HG03095 (cell line): ENCODE data around the gene ZCCHC14.
"Not testable (repeated sequence)": the region's sequence is repeated elsewhere in the genome, so short reads cannot be mapped to it uniquely, and the experiment has no call there.

Source experiments
- ATAC-seq: cut with Tn5 transposase; IDR thresholded peaks from one replicate; pipeline ENCODE4 v1.9.1; 2021; ENCODE audit warnings: moderate library complexity; ENCODE audit not compliant: unreplicated experiment

The ZCCHC14 gene

DNA sequence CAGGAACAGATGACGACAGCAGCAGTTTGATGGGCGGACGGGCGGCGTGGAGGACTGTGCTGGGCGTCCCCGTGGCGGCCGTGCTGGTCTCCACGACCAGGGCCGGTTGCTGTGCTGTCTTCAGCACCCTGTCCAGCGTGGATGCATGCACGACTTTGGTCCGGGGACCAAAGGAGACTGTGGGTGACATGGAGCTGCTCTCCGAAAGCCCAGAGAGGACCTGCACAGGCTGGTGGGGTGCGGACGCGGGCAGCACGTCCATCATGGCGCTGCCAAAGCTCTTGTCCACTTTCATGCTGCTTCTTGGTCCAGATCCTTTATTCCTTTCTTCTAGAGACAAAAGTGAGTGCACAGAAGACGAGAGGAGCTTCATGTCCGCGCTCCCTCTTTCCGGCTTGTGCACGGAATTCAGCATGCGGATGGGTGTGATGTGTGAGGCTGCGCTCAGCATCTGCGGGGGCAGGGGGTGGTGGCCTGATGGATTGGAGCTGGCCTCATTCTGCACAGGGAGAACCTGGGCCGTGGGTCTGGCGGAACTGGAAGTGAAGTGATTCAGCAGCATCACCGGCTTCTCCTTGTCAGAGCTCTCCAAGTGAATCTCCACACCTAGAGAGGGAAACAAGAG, 80.3 kb downstream of the ZCCHC14 start:
- no peak for ATAC-seq

DNA sequence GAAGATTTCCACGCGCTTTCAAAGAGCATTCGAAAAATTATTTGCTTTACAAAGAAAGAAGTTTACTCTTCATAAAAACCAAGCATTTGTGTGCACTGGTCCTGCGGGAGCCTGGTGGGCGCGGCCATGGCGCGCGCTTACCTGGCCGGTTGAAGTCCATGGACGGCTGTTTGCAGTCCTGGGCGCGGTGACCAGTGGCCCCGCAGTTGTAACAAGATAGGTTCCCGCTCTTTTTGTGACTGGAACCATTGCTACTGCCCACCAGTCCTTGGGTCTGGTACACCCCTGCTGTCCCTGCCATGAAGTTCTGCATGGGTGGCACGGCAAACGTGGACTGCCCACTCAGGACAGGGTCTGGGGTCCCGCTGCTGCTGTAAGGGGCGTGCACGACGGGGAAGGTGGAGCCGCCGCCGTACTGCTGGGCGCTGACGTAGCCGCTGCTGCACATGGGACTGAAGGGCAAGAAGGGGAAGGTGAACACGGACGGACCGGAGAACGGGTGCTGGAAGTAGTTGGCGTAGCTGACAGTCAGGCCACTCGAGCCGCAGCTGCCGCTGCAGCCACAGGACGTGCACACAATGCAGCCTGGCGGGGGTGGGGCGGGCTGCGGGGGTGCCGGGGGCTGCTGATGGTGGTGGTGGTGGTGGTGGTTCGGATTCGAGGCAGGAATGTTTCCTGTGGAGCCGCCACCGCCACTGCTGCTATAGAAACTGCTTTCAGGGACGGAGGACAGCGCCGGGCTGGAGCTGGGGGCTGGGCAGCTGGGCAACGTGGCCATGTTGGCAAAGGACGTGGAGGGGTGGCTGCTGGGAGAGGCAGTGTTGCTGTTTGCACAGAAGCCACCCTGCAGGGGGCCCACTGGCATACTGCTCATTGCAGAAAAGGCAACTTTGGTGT, 81.2 kb downstream of the ZCCHC14 start:
- ATAC-seq, result no peak

DNA sequence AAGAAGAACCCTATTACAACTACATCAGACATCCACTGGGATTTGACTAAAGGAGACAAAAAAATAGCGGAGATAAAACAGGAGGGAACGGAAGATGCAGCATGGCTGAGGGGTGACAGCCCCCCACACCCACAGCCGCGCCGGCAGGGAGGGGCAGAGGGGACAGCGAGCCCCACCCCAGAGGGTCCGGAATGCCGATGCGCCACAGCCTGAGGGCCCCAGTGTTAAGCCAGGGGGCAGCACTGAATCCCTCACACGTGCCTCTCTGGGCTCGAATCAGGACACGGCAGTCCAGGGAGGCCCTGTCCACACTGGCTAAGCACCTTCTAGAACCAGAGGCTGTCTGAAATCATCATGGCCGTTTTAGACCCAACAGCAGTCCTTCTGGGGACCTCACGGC, 81.9 kb downstream of the ZCCHC14 start:
- ATAC-seq, result no peak

DNA sequence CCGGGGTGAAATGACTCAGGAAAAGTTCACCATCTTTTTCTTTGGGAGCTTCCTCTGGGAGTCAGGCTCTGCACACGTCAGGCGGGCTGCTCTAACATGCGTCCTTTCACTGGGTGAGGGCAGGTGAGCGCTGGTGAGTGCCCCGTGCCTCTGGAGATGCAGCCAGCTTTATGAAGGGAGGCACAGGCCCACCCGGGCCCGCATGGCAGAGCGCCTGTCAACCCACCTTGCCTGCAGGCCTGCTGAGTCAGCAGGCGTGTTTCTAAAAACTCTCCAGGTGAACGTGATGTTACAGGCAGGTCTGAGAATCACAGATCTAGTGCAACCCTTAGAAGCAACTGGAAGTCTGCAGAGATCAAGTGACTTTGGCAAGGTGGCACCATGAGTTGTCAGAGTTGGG, 82.3 kb downstream of the ZCCHC14 start:
- ATAC-seq, result no peak

DNA sequence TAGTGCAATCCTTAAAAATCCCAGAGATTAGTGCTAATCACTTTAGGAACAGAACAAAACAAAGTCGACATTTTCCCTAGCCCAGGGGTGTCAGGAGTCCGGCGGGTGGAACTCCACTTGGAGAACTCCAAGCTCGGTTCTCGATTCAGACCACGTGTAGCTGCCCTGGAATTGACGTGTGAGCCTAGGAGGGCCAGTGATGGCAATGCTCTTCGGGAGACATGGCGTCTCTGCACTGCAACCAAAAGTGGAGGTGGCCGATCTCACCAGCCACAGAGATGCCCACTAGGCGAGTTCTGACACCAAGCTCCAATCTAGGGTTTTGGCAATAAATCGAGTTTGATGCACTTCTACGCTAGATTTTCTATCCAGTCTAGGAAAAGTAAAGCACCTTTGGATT, 83.0 kb downstream of the ZCCHC14 start:
- ATAC-seq, result no peak

DNA sequence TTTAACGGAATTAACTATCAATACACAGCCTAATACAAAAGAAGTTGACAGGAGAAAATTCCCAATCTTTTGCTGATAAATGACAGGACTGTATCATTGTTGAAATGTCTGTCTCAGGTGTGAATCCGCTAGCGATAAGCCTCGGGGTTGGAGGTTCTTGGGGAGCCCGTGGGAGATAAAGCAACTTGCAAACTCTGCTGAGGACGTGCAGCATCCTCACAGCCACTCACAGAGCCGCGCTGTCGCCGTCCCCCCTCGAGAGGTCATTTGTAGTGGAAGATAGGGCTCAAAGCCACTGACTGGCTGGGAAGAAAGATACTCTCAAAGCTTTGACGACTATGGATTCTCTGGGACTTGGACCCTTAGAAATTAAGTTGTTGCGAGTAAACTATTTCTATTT, 83.7 kb downstream of the ZCCHC14 start:
- no peak for ATAC-seq

DNA sequence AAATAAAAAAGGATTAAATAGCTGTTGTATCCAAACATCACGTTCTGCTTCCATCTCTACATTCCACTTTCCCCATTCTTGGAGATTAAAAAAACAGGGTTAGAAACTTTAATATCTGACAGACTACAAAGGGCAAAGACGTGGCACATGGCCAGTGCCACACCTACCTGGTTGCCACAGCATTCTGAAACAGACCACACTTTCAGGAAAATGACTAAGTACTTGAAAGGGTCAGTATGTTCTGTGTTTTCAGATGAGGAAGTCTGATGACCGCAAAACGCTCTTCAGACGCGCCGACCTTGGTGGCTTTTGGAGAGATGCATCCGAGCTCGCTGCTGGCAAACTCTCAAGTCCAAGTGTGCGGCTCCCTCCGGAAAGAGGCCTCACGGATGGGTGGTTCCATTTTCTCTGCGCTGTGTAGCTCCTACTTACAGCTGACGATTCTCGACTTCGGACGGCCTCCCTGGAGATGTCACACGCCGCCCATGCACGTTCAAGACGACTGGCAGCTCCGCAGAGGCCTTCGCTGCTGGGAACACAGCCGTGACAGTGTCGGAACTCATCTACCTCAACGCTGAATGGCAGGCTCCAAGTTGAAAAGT, 85.2 kb downstream of the ZCCHC14 start:
- no peak for ATAC-seq

DNA sequence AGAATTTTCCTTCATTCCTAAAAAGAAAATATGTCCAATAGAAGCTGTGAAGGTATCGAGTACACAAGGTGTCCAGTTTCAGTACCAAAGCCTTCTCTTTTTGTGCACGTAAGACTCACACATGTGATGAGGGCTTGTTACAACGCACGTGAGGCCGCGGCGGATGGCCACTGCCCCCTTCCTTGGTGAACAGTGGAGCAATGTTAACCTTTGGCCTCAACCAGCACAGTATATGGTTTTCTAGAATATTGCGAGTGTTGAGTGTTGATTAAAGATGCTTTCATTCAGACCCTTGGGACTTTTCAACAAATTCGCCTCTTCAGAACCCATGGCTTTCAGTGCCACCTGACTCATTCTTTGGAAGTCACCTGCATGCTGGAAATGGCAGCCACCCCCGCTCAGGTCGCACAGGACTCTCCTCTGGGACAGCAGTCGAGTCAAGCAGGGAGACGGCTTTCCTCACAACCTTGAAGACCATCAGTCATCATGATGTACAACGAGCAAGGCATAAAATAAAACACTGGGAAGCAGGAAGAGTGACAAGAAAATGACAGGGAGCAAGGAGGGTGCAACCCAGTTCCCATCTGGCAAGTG, 86.2 kb downstream of the ZCCHC14 start:
- no peak for ATAC-seq

DNA sequence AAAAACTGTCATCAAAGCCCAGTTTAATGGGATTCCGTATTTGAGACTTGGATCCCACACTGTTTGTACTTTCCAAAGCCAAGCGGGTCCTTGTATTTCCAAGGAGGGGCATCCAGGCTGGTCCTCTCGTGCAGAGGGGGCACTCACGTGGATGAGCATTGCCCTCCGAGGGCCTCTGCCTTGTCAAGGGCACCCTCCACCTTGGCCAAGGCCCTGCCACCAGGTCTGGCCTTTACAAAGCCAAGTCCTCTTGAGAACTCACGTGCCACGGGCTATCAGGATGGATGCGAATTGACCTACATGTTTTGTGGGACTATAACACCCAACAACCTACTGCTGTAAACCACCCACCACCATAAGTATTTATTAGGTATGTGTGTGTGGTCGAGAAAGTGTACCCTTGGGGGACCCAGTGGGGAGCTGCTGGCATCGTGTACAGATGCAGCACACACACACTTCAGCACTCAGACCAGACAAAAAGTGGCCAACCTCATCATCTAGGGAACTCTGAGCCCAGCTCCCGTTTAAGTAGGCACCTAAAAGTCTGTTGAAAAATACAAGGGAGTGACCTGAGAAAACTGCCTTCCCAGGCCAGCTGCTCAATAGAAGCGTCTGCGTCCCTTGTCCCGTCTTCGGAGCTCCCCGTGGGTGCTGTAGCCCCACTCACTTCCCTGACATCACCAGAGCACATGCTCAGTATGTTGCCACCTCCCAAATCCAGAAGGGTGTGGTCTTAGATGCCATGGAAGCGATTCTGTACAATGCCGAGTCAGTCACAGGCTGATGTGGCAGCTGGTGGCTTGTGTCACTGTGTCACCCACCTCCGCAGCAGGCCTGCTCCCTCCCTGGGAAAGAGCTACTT, 87.8 kb downstream of the ZCCHC14 start:
- ATAC-seq, result no peak

DNA sequence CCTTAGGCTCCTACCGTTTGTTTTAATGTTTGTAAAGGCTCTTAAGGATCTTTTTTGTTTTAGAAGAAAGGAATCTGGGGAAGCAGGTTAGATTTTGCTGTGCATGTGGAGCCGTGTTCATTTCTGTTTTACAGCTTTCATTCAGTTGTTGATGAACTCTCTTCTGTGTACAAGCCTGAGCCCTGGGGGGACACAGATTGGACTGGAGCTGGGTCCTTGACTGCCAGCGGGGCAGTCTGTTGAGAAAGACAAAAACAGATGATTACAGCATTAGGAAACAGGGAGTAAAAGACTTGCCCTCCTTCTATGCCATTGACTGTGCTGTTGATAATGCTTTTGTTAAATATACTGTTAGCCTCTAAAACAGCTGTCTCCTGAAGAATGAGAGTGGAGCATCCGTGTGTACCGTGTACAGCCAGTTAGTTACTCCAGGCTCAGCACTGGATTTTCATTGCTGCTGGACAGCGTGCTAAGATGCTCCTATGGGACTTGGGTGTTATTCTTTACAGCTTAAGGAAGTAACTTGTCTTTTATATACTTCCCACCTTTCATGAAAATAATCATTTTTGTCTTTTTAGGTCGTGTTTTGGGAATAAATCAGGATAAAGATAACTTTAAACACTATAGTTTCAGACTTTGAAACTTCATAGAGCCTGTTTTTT, 97.5 kb downstream of the ZCCHC14 start:
- no peak for ATAC-seq

DNA sequence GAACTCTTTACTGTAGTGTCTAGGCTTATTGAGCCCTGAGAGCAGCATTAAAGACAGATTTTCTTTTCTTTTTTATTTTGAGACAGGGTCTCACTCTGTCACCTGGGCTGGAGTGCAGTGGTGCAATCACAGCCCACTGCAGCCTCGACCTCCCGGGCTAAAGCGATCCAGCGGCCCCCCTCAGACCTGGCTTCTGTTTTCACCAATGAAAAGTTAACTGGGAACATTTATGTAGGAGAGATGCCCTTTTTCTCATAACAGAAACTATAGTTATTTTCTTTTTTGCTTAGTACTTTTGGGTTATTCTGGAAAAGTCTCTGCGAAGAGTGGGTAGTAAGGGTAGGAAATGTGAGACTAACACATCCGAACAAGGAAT, 99.2 kb downstream of the ZCCHC14 start:
- ATAC-seq, result no peak

DNA sequence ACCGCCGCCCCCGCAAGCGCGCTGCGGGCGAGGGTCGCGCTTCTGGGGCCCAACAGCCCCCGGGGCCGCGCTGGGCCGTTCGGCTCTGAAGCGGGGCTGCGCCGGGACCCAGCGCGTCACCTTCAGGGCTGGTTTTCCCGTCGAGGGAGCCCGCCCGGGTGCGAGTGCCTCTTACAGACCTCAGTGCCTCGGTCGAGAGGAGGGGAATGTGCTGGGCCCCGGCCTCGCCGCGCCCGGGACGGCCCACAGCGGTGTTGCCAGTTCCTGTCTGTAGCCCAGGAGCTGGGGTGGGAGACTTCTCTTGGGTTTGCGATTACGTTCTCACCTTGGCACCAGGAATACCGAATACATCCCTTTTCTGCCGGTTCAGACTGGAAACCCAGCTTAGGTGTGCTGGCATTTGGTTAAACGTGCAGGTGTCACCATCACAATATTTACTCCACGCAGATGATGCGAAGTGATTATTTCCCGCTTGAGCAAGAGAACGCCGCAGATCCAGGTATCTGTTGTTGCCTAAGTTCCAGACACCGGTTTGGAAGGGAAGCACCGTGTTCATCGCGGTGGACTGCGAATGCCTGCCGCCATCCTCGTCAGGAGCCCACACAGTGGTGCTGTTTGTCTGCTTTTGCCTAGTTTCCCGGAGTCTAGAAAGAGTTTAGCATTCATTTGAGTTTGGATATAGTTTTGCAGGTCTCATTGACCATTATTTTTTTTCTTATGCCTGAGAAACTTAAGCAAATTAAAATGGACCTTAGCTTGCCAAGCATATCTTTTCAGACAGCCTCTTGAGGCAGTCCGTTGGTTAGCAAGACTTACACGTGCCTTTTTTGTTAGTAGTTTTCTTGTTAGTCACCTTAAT, 99.8 kb downstream of the ZCCHC14 start:
- peak; percentile 4 for ATAC-seq

DNA sequence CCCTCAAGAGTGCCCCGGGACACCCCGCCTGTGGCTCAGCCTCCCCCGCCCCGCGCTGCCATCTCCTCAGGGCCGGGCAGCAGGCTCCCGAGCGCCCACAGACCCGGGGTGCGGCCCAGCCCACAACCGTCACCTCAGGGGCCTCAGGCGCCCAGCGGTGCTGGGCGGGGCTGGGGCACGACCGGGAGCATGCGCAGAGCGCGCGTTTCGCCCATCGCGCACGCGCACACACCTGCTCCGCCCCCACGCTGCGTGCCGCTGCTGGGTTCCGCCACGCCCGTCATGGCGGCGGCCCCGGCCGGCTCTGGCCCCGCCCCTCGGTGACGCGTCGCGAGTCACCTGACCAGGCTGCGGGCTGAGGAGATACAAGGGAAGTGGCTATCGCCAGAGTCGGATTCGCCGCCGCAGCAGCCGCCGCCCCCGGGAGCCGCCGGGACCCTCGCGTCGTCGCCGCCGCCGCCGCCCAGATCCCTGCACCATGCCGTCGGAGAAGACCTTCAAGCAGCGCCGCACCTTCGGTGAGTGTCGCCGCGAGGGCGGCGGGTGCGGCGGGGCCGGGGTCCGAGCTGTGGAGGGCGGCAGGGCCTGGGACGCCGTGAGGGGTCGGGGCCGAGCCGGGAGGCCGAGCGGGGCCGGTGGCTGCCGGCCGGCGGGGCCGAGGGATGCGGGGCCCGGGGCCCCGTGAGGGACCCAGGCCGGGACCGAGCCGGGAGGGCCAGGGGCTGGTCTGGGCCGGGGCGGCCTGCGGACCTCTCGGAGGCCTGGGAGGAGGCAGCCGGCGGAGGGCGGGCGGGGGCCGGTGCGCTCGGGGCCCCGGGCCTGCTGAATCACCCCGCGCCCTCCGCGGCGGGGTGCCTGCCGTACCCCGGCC, 100.6 kb downstream of the ZCCHC14 start, which contains the start of gene MAP1LC3B:
MAP1LC3B (plus strand) TSS at position 387 of the 871 bp plus-strand sequence; CDS start at position 479, 92 bp downstream.
- peak; percentile 54 for ATAC-seq

DNA sequence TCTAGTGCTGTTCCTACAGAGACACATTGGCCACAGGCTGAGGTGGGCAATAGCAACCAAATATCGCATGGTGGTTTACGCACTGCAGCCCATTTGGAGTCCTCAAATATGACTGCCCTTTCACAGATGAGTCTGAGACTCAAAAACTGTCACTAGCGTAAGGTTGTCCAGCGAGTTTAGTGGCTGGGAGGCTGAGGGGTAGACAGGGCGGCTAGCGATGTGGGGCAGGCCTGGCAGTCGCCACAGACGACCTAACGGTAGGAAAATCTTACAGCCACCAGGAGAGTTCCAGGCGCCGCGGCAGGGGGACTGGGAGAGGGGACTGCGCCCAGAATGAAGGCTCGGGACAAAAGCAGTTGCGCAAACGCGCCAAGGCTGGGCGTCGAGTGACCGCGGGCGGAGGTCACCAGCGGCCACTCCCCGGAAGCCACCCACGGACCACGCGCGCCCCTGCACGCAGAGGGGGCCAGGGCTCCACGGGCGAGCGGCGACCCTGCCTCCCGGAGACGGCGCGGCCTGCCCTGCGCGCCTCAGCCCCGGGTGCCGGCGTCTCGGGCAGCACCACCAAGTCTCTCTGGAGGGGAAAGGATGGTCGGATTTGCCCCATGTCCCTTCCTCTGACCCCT, 101.4 kb downstream of the ZCCHC14 start:
- peak; percentile 5 for ATAC-seq

DNA sequence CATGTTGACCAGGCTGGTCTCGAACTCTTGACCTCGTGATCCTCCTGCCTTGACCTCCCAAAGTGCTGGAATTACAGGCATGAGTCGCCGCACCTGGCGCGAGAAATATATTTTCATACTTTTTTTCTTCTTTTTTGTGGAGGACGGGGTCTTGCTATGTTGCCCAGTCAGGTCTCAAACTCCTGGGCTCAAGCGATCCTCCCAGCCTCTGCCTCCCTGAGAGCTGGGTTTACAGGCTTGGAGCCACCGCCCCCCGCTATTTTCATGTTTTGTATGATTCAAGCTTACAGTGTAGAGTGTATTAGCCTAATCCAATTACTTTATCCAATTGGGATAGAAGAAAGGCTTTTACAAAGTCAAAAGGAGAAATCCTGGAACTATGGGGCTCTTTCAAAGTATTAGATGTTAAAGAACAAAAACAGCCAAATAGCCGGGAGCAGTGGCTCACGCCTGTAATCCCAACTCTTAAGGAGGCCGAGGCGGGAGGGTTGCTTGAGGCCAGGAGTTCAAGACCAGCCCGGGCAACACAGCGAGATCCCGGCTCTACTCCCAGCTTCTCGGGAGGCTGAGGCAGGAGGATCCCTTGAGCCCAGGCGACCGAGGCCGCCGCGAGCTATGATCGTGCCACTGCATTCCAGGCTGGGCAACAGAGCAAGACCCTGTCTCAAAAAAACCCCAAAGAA, 102.0 kb downstream of the ZCCHC14 start:
- no peak for ATAC-seq

DNA sequence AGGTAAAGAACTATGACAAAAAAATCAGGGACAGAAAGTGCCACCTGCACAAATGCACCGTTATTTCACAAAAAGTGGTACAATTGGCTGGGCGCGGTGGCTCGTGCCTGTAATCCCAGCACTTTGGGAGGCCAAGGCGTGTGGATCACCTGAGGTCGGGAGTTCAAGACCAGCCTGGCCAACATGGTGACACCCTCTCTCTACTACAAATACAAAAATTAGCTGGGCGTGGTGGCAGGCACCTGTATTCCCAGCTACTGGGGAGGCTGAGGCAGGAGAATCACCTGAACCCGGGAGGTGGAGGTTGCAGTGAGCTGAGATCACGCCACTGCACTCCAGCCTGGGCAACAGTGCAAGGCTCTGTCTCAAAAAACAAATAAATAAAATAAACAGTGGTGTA, 102.9 kb downstream of the ZCCHC14 start:
- ATAC-seq, result not testable (repeated sequence)

DNA sequence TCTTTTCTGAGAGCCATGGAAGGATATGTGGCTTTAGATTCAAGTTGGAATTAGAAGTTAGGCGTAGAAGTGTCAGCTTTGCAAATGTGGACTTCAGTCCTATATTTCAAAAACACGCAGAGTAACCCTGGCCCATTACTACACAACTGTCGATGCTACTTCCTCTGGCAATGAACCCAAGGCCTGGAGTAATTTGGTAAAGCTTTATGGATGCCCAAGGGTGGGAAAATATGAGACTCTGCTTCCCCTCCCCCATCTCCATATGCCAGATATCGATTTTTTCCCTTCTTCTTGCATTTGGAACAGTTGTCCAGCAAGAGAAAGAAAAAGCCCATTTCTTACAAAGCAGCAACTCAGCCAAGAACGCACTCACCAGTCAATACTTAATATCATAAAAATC, 103.6 kb downstream of the ZCCHC14 start:
- no peak for ATAC-seq
